HepG2 (cell line): ENCODE results near the gene DCST2. TPM values are rescaled to one million over a fixed set of nuclear protein-coding genes. Genes with fewer than 3 reads are reported as not detected.

Source experiments
- AHDC1 ChIP-seq: sonication (generic); formaldehyde crosslinking; IDR thresholded peaks from 2 replicates; pipeline ENCODE4 v1.5.1; 2020; ENCODE audit warnings: mild to moderate bottlenecking, missing genetic modification reagents, borderline replicate concordance
- ATRX ChIP-seq: sonication (generic); formaldehyde crosslinking; IDR thresholded peaks from 2 replicates; pipeline ENCODE4 v1.4.0; 2020; ENCODE audit warnings: missing genetic modification reagents, borderline replicate concordance
- CAMTA2 ChIP-seq: sonication (generic); formaldehyde crosslinking; IDR thresholded peaks from 2 replicates; pipeline ENCODE4 v1.4.0; 2020; ENCODE audit warnings: mild to moderate bottlenecking, missing genetic modification reagents, borderline replicate concordance
- CREM ChIP-seq, 2 experiments: sonication (generic) in 1 of 2; formaldehyde crosslinking in 1 of 2; IDR thresholded peaks; 2 replicates each; pipeline versions ENCODE4 v1.4.0 to v1.6.1; 2016 to 2020; ENCODE audit warnings: antibody characterized with exemption in 1 of 2, mild to moderate bottlenecking in 1 of 2, missing genetic modification reagents in 1 of 2
- REL ChIP-seq: sonication (generic); formaldehyde crosslinking; conservative IDR thresholded peaks from 2 replicates; pipeline ENCODE4 v1.8.0; 2022; ENCODE audit warnings: mild to moderate bottlenecking, missing genetic modification reagents, moderate library complexity
- TAF15 ChIP-seq: fragments of 200-400 bp; formaldehyde crosslinking; IDR thresholded peaks from one replicate; pipeline ENCODE4 v1.6.1; 2018; ENCODE audit warnings: mild to moderate bottlenecking, low read depth, low read length; ENCODE audit not compliant: poor library complexity, severe bottlenecking
- ZNF562 ChIP-seq: sonication (generic); formaldehyde crosslinking; IDR thresholded peaks from 2 replicates; pipeline ENCODE4 v1.8.0; 2022; ENCODE audit warnings: missing genetic modification reagents, borderline replicate concordance
- ZNF713 ChIP-seq: sonication (generic); formaldehyde crosslinking; IDR thresholded peaks from 2 replicates; pipeline ENCODE4 v1.4.0; 2020; ENCODE audit warnings: mild to moderate bottlenecking, missing genetic modification reagents
- ZNF749 ChIP-seq: sonication (generic); formaldehyde crosslinking; IDR thresholded peaks from 2 replicates; pipeline ENCODE4 v1.8.0; 2022; ENCODE audit warnings: mild to moderate bottlenecking, missing genetic modification reagents, moderate library complexity, borderline replicate concordance
- ZSCAN5A ChIP-seq: sonication (generic); formaldehyde crosslinking; IDR thresholded peaks from 2 replicates; pipeline ENCODE4 v1.8.0; 2022; ENCODE audit warnings: mild to moderate bottlenecking, missing genetic modification reagents, borderline replicate concordance
- polyA plus RNA-seq, 8 experiments: library from polyadenylated mRNA; depleted of rRNA in 3 of 8; stranded (reverse) in 7 of 8; unstranded in 1 of 8; fragments of >200 nt; fragmentation: Illumina TruSeq in 4 of 8; extraction: Trizol in 4 of 8; gene quantifications; 2 replicates each; pipeline versions ENCODE4 v1.2.1 to v1.2.3, GENCODE V29; 2011 to 2016; ENCODE audit warnings: low read depth in 4 of 8, missing spikeins in 1 of 8, mixed read lengths in 1 of 8; ENCODE audit not compliant: insufficient read depth in 1 of 8
- total RNA-seq, 5 experiments: library from RNA; depleted of rRNA; stranded (reverse); fragments of >200 nt; fragmentation: Illumina TruSeq; extraction: Trizol; gene quantifications; 2 replicates each; pipeline ENCODE4 v1.2.3, GENCODE V29; 2016; ENCODE audit warnings: low read depth in 1 of 5
- TF ChIP-seq, protein P1 (sequence below): sonication (generic); formaldehyde crosslinking; IDR thresholded peaks from 2 replicates; pipeline ENCODE4 v1.9.0; 2021; ENCODE audit warnings: missing genetic modification reagents, borderline replicate concordance
- TF ChIP-seq, protein P2 (sequence below): sonication (generic); formaldehyde crosslinking; IDR thresholded peaks from 2 replicates; pipeline ENCODE4 v1.5.1; 2020; ENCODE audit warnings: missing genetic modification reagents, mild to moderate bottlenecking, borderline replicate concordance
- TF ChIP-seq, protein P3 (sequence below): conservative IDR thresholded peaks from 2 replicates; pipeline ENCODE4 v1.6.1; 2018; ENCODE audit warnings: missing genetic modification reagents

The DCST2 gene
- total and polyA plus RNA-seq, 2 of the 13 experiments (the other 11 are each of a cell fraction or from before 2014, with no cell fraction given): 0.74 TPM; not detected in 1

DNA sequence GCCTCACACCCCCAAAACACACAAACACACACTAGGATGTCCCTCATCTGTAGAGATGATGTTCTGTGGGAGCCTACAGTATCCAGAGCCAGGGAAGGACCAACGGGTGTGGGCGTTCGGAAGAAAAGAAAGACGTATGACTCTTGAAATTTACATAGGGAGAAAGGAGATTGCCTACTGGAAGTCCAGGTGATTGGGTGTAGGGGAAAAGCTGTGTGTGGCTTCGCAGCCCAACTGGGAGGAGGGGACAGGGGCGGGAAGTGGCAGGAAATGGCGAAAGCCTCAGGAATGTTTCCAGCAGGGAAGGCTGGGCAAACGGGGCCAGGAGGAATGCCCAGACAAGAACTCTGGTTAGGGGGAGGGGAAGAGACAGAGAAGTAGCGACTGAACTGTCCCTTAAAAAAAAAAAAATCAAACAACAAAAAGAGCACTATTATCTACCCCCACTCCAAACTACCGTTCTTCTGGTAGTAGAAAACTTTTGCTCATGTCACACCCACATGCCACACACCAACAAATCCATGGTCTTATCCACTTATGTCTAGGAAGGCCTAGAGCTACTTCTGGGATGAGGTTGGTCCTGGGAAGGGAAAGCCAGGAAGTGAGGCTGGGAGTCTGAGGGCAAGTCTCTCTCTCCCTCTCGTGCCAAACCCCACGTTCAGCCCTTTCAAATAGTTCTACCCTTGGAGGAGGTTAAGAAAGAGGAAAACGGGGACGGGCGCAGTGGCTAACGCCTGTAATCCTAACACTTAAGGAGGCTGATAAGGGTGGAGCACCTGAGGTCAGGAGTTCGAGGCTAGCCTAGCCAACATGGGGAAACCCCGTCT, 60.9 kb downstream of the DCST2 start (continued):
- TF ChIP-seq, protein P1, sequence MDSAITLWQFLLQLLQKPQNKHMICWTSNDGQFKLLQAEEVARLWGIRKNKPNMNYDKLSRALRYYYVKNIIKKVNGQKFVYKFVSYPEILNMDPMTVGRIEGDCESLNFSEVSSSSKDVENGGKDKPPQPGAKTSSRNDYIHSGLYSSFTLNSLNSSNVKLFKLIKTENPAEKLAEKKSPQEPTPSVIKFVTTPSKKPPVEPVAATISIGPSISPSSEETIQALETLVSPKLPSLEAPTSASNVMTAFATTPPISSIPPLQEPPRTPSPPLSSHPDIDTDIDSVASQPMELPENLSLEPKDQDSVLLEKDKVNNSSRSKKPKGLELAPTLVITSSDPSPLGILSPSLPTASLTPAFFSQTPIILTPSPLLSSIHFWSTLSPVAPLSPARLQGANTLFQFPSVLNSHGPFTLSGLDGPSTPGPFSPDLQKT (CRISPR knock-in tag): no peak
- TF ChIP-seq CAMTA2 (CRISPR knock-in tag) (no peak), AHDC1 (CRISPR knock-in tag) (peak; percentile 35; the same call in 1 of the 2 replicates), REL (CRISPR knock-in tag) (no peak), ZNF713 (CRISPR knock-in tag) (no peak), ZSCAN5A (CRISPR knock-in tag) (no peak), CREM (IDR thresholded peaks at IDR 0.05) (peak; percentile 69), CREM (CRISPR knock-in tag; IDR thresholded peaks at IDR 0.05) (no peak), ZNF749 (CRISPR knock-in tag) (peak; percentile 58; the same call in 1 of the 2 replicates), ATRX (no peak), ZNF562 (no peak), TAF15 (no peak)
- TF ChIP-seq, protein P2, sequence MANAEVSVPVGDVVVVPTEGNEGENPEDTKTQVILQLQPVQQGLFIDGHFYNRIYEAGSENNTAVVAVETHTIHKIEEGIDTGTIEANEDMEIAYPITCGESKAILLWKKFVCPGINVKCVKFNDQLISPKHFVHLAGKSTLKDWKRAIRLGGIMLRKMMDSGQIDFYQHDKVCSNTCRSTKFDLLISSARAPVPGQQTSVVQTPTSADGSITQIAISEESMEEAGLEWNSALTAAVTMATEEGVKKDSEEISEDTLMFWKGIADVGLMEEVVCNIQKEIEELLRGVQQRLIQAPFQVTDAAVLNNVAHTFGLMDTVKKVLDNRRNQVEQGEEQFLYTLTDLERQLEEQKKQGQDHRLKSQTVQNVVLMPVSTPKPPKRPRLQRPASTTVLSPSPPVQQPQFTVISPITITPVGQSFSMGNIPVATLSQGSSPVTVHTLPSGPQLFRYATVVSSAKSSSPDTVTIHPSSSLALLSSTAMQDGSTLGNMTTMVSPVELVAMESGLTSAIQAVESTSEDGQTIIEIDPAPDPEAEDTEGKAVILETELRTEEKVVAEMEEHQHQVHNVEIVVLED (CRISPR knock-in tag): peak; percentile 43; the same call in 1 of the 2 replicates
- TF ChIP-seq, protein P3, sequence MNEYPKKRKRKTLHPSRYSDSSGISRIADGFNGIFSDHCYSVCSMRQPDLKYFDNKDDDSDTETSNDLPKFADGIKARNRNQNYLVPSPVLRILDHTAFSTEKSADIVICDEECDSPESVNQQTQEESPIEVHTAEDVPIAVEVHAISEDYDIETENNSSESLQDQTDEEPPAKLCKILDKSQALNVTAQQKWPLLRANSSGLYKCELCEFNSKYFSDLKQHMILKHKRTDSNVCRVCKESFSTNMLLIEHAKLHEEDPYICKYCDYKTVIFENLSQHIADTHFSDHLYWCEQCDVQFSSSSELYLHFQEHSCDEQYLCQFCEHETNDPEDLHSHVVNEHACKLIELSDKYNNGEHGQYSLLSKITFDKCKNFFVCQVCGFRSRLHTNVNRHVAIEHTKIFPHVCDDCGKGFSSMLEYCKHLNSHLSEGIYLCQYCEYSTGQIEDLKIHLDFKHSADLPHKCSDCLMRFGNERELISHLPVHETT: no peak
